ENCODE measurements around the gene IL1F10. TPM values are rescaled to one million over a fixed set of nuclear protein-coding genes. Genes with fewer than 3 reads are reported as not detected.
A peak's percentile ranks its signal among the peaks of the same experiment; 100 is the strongest.

IL1F10 gene
- total and polyA plus RNA-seq, 4 experiments from 2014 or later: not detected

- intact Hi-C loops (cut with micrococcal nuclease): no loop called here
- no peak overlapping the region for H3K27ac Mint-ChIP-seq
- ChIA-PET POLR2A (ENCODE audit: partially characterized antibody) (no interaction called here), CTCF (ENCODE audit: partially characterized antibody) (no interaction called here)
- Histone ChIP-seq H3K36me3 (ENCODE audit: insufficient read depth, low read length) (no peaks in the 10 kb centered on the region), H3K4me3 (ENCODE audit: low read length in 2 of 2) (no peak overlapping the region), H3K9me3 (ENCODE audit: control insufficient read depth in 1 of 2, low read length in 2 of 2) (no peaks in the 10 kb centered on the region), H3K27me3 (ENCODE audit: insufficient read depth, low read length) (no peaks in the 10 kb centered on the region), H3K4me1 (ENCODE audit: insufficient read depth, low read length) (peaks cover 4% of the 10 kb centered on the region), H3K27ac (ENCODE audit: low read depth, low read length) (no peak overlapping the region)
- no peaks in the 10 kb centered on the region for H3K9me3 Mint-ChIP-seq
- peaks cover 2 to 4% of the 10 kb centered on the region in 2 donors for H3K27me3 Mint-ChIP-seq
- no peak for DNase-seq
- H3K4me3 Mint-ChIP-seq: no peak overlapping the region
- H3K36me3 Mint-ChIP-seq: no peaks in the 10 kb centered on the region
- peaks cover 2 to 6% (median 4%) of the 10 kb centered on the region in 4 donors for H3K4me1 Mint-ChIP-seq
Observed at GRCh38 chr2:113075030-113075429, 7.3 kb downstream of the IL1F10 start.

GRCh38 chr2:113075600-113075999 is 7.8 kb downstream of the IL1F10 start:
- no peak for DNase-seq
- H3K36me3 Mint-ChIP-seq: no peaks in the 10 kb centered on the region
- H3K9me3 Mint-ChIP-seq: no peaks in the 10 kb centered on the region

GRCh38 chr2:113076954-113077669 is 9.3 kb downstream of the IL1F10 start:
- peaks cover 6% of the 10 kb centered on the region in 2 donors for H3K27me3 Mint-ChIP-seq
- no peak overlapping the region for H3K27ac Mint-ChIP-seq
- Histone ChIP-seq H3K9me3 (ENCODE audit: control insufficient read depth in 1 of 2, low read length in 2 of 2) (no peaks in the 10 kb centered on the region), H3K27ac (ENCODE audit: low read depth, low read length) (no peak overlapping the region), H3K4me3 (ENCODE audit: low read length in 2 of 2) (no peak overlapping the region), H3K4me1 (ENCODE audit: insufficient read depth, low read length) (peaks cover 4% of the 10 kb centered on the region), H3K27me3 (ENCODE audit: insufficient read depth, low read length) (no peaks in the 10 kb centered on the region), H3K36me3 (ENCODE audit: insufficient read depth, low read length) (no peaks in the 10 kb centered on the region)
- no peak overlapping the region for H3K4me3 Mint-ChIP-seq
- intact Hi-C loops (cut with micrococcal nuclease): no loop called here
- H3K9me3 Mint-ChIP-seq: no peaks in the 10 kb centered on the region
- ChIA-PET CTCF (ENCODE audit: partially characterized antibody) (interaction anchor here (1.2 kb wide), 1 partner anchor 60 kb away, joined by 3 read pairs; no protein-coding TSS in a partner anchor), POLR2A (ENCODE audit: partially characterized antibody) (no interaction called here)
- peaks cover 2 to 6% (median 4%) of the 10 kb centered on the region in 4 donors for H3K4me1 Mint-ChIP-seq
- DNase-seq: no peak
- H3K36me3 Mint-ChIP-seq: no peaks in the 10 kb centered on the region

More at GRCh38 chr2:113075600-113075999, 7.8 kb downstream of the IL1F10 start:
- Histone ChIP-seq H3K27ac (ENCODE audit: low read depth, low read length) (no peak overlapping the region), H3K27me3 (ENCODE audit: insufficient read depth, low read length) (no peaks in the 10 kb centered on the region), H3K4me1 (ENCODE audit: insufficient read depth, low read length) (peaks cover 4% of the 10 kb centered on the region), H3K4me3 (ENCODE audit: low read length in 2 of 2) (no peak overlapping the region), H3K36me3 (ENCODE audit: insufficient read depth, low read length) (no peaks in the 10 kb centered on the region), H3K9me3 (ENCODE audit: control insufficient read depth in 1 of 2, low read length in 2 of 2) (no peaks in the 10 kb centered on the region)
- POLR2A ChIA-PET (ENCODE audit: partially characterized antibody): no interaction called here
- CTCF ChIA-PET (ENCODE audit: partially characterized antibody): no interaction called here
- peak overlapping the region in 1 of 7 donors; percentile 66 for H3K27ac Mint-ChIP-seq
- peaks cover 2 to 6% (median 4%) of the 10 kb centered on the region in 4 donors for H3K4me1 Mint-ChIP-seq
- peaks cover 2 to 4% of the 10 kb centered on the region in 2 donors for H3K27me3 Mint-ChIP-seq
- intact Hi-C loops (cut with micrococcal nuclease): no loop called here
- H3K4me3 Mint-ChIP-seq: no peak overlapping the region

GRCh38 chr2:113077921-113078320 is 10.2 kb downstream of the IL1F10 start:
- no peaks in the 10 kb centered on the region for H3K27me3 ChIP-seq (ENCODE audit: insufficient read depth, low read length)
- Mint-ChIP-seq H3K4me3 (no peak overlapping the region), H3K4me1 (peaks cover 2 to 6% (median 4%) of the 10 kb centered on the region in 4 donors), H3K27me3 (peaks cover 6% of the 10 kb centered on the region in 2 donors), H3K27ac (no peak overlapping the region), H3K9me3 (no peaks in the 10 kb centered on the region), H3K36me3 (no peaks in the 10 kb centered on the region)
- intact Hi-C loops (cut with micrococcal nuclease): no loop called here
- DNase-seq: no peak
- POLR2A ChIA-PET (ENCODE audit: partially characterized antibody): no interaction called here
- no peak overlapping the region for H3K4me3 ChIP-seq (ENCODE audit: low read length in 2 of 2)
- peaks cover 4% of the 10 kb centered on the region for H3K4me1 ChIP-seq (ENCODE audit: insufficient read depth, low read length)
- no peak overlapping the region for H3K27ac ChIP-seq (ENCODE audit: low read depth, low read length)
- H3K36me3 ChIP-seq (ENCODE audit: insufficient read depth, low read length): no peaks in the 10 kb centered on the region
- CTCF ChIA-PET (ENCODE audit: partially characterized antibody): interaction anchor here (1.3 kb wide), 1 partner anchor 15 kb away, joined by 3 read pairs; no protein-coding TSS in a partner anchor
- no peaks in the 10 kb centered on the region for H3K9me3 ChIP-seq (ENCODE audit: control insufficient read depth in 1 of 2, low read length in 2 of 2)

- no peaks in the 10 kb centered on the region for H3K36me3 Mint-ChIP-seq
- no peak overlapping the region for H3K4me3 ChIP-seq (ENCODE audit: low read length in 2 of 2)
- ChIA-PET CTCF (ENCODE audit: partially characterized antibody) (interaction anchor here (1.3 kb wide), 1 partner anchor 16 kb away, joined by 3 read pairs; no protein-coding TSS in a partner anchor), POLR2A (ENCODE audit: partially characterized antibody) (no interaction called here)
- H3K27ac Mint-ChIP-seq: peak overlapping the region in 1 of 7 donors; percentile 36
- H3K27ac ChIP-seq (ENCODE audit: low read depth, low read length): no peak overlapping the region
- H3K27me3 Mint-ChIP-seq: peaks cover 4 to 7% of the 10 kb centered on the region in 2 donors
- no peaks in the 10 kb centered on the region for H3K9me3 ChIP-seq (ENCODE audit: control insufficient read depth in 1 of 2, low read length in 2 of 2)
- intact Hi-C loops (cut with micrococcal nuclease): no loop called here
- peaks cover 4% of the 10 kb centered on the region for H3K4me1 ChIP-seq (ENCODE audit: insufficient read depth, low read length)
- H3K9me3 Mint-ChIP-seq: peaks cover 0 to under 1% (median 0%) of the 10 kb centered on the region in 8 donors
- peaks cover 2 to 6% (median 4%) of the 10 kb centered on the region in 4 donors for H3K4me1 Mint-ChIP-seq
- no peak overlapping the region for H3K4me3 Mint-ChIP-seq
- no peaks in the 10 kb centered on the region for H3K36me3 ChIP-seq (ENCODE audit: insufficient read depth, low read length)
- H3K27me3 ChIP-seq (ENCODE audit: insufficient read depth, low read length): no peaks in the 10 kb centered on the region
- no peak for DNase-seq
Observed at GRCh38 chr2:113078350-113078839, 10.6 kb downstream of the IL1F10 start.

GRCh38 chr2:113079131-113079530 is 11.4 kb downstream of the IL1F10 start:
- POLR2A ChIA-PET (ENCODE audit: partially characterized antibody): no interaction called here
- no peak overlapping the region for H3K27ac ChIP-seq (ENCODE audit: low read depth, low read length)
- intact Hi-C loops (cut with micrococcal nuclease): no loop called here
- H3K9me3 ChIP-seq (ENCODE audit: control insufficient read depth in 1 of 2, low read length in 2 of 2): no peaks in the 10 kb centered on the region
- H3K9me3 Mint-ChIP-seq: peaks cover 0 to 2% (median 0%) of the 10 kb centered on the region in 8 donors
- CTCF ChIA-PET (ENCODE audit: partially characterized antibody): interaction anchor here (1.3 to 2.1 kb wide), 7 partner anchors 11 to 311 kb away, joined by 3 to 10 read pairs (median 4); partner anchors contain the start of gene IL36RN
- no peak for DNase-seq
- H3K27ac Mint-ChIP-seq: no peak overlapping the region
- no peaks in the 10 kb centered on the region for H3K36me3 Mint-ChIP-seq
- no peaks in the 10 kb centered on the region for H3K27me3 ChIP-seq (ENCODE audit: insufficient read depth, low read length)
- H3K36me3 ChIP-seq (ENCODE audit: insufficient read depth, low read length): no peaks in the 10 kb centered on the region
- H3K4me3 Mint-ChIP-seq: no peak overlapping the region
- peaks cover 4% of the 10 kb centered on the region for H3K4me1 ChIP-seq (ENCODE audit: insufficient read depth, low read length)
- H3K4me3 ChIP-seq (ENCODE audit: low read length in 2 of 2): no peak overlapping the region
- peaks cover 4 to 9% of the 10 kb centered on the region in 2 donors for H3K27me3 Mint-ChIP-seq
- H3K4me1 Mint-ChIP-seq: peaks cover 2 to 6% (median 4%) of the 10 kb centered on the region in 4 donors

GRCh38 chr2:113080134-113080533 is 12.4 kb downstream of the IL1F10 start:
- no peak overlapping the region for H3K4me3 Mint-ChIP-seq
- Histone ChIP-seq H3K27me3 (ENCODE audit: insufficient read depth, low read length) (no peaks in the 10 kb centered on the region), H3K27ac (ENCODE audit: low read depth, low read length) (no peak overlapping the region), H3K4me3 (ENCODE audit: low read length in 2 of 2) (no peak overlapping the region), H3K36me3 (ENCODE audit: insufficient read depth, low read length) (no peaks in the 10 kb centered on the region), H3K4me1 (ENCODE audit: insufficient read depth, low read length) (no peaks in the 10 kb centered on the region), H3K9me3 (ENCODE audit: control insufficient read depth in 1 of 2, low read length in 2 of 2) (no peaks in the 10 kb centered on the region)
- H3K27me3 Mint-ChIP-seq: peaks cover 4 to 13% of the 10 kb centered on the region in 2 donors
- DNase-seq: peak; percentile 15 to 44 (median 18)
- ChIA-PET POLR2A (ENCODE audit: partially characterized antibody) (interaction anchor here (1.0 kb wide), 1 partner anchor 9 kb away, joined by 4 read pairs; no protein-coding TSS in a partner anchor), CTCF (ENCODE audit: partially characterized antibody) (interaction anchor here (0.7 to 2.1 kb wide), 24 partner anchors 8 to 310 kb away, joined by 3 to 11 read pairs (median 4); partner anchors contain the start of genes IL1F10, IL36G and IL36RN)
- no peaks in the 10 kb centered on the region for H3K36me3 Mint-ChIP-seq
- peaks cover 0 to 2% (median under 1%) of the 10 kb centered on the region in 4 donors for H3K4me1 Mint-ChIP-seq
- peaks cover 0 to 2% (median 0%) of the 10 kb centered on the region in 8 donors for H3K9me3 Mint-ChIP-seq
- intact Hi-C loops (cut with micrococcal nuclease): loop anchor here (5.0 kb wide), 2 partner anchors 83 to 122 kb away; no protein-coding TSS in a partner anchor
- no peak overlapping the region for H3K27ac Mint-ChIP-seq
